Renal cortex interstitium (tissue), 11 donors: ENCODE measurements around the gene OR10A2. TPM values are rescaled to one million over a fixed set of nuclear protein-coding genes. Genes with fewer than 3 reads are reported as not detected.
"Not testable (repeated sequence)": the region's sequence is repeated elsewhere in the genome, so short reads cannot be mapped to it uniquely, and the experiment has no call there.

Experiments
- DNase-seq, 11 donors: peaks; one replicate each; pipeline ENCODE4 v3.0.0-alpha.2; 2013; ENCODE audit warnings: low read depth in 9 of 11, low spot score in 4 of 11; ENCODE audit errors: extremely low read depth in 1 of 11
- polyA plus RNA-seq, 3 donors: library from polyadenylated mRNA; unstranded; fragments of 120-200 nt; gene quantifications; one replicate each; pipeline ENCODE4 v1.2.1, GENCODE V29; 2013; ENCODE audit not compliant: insufficient read length in 3 of 3

OR10A2 gene
- polyA plus RNA-seq, 3 donors: 0.03 TPM; not detected in 2

DNA sequence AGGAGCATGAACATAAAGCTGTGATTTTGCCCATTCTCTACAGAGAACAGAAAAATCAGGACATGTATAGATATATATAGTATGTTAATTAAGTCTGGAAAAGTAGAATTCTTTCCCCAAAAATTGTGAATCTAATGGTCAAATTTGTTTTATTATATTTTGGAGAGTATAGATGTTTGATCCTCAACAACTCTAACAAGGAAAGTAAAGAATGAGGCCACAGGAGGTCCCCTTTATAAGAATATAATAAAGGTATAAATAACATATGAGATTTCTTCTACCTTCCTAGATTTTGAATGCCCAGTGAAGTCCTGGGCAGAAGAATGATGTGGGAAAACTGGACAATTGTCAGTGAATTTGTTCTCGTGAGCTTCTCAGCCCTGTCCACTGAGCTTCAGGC, 13.5 kb downstream of the OR10A2 start, which contains the start of gene OR10A4:
OR10A4 (plus strand) TSS at position 301 of the 400 bp plus-strand sequence; CDS start at position 324, 23 bp downstream.
- no peak for DNase-seq

DNA sequence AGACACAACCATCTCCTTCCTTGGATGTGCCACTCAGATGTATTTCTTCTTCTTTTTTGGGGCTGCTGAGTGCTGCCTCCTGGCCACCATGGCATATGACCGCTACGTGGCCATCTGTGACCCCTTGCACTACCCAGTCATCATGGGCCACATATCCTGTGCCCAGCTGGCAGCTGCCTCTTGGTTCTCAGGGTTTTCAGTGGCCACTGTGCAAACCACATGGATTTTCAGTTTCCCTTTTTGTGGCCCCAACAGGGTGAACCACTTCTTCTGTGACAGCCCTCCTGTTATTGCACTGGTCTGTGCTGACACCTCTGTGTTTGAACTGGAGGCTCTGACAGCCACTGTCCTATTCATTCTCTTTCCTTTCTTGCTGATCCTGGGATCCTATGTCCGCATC, 14.1 kb downstream of the OR10A2 start:
- DNase-seq: no peak

DNA sequence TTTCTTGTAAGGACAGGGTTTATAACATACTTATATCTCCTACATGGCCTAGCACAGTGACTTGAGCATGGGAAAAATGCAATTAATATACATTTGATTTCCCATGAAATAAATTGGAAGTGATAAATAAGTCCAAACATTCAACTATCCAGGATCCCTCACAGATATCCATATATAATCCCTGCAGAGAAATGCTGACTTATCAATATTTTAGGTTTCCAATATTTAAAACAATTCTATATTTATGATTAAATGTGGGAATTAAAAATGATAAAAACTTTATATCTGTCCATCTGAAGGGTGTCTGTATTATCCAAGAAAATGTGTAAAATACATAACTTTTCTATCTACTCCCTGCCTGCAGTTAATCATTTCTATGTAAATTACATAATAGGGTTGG, 19.9 kb downstream of the OR10A2 start:
- no peak for DNase-seq

DNA sequence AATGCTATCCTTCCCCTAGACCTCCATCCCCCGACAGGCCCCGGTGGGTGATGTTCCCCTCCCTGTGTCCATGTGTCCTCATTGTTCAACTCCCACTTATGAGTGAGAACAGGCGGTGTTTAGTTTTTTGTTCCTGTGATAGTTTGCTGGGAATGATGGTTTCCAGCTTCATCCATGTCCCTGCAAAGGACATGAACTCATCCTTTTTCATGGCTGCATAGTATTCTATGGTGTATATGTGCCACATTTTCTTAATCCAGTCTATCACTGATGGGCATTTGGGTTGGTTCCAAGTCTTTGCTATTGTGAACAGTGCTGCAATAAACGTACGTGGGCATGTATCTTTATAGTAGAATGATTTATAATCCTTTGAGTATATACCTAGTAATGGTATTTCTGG, 24.9 kb downstream of the OR10A2 start:
- DNase-seq: not testable (repeated sequence)

DNA sequence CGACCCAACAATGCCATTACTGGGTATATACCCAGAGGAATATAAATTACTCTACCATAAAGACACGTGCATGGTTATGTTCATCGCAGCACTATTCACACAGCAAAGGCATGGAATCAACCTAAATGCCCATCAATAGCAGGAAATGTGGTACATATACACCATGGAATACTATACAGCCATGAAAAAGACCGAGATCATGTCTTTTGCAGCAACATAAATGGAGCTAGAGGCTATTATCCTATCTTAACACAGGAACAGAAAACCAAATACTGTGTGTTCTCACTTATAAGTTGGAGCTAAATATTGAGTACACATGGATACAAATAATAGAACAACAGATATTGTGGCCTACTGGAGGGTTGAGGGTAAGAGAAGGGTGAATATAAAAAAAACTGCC, 26.0 kb downstream of the OR10A2 start:
- no peak for DNase-seq

DNA sequence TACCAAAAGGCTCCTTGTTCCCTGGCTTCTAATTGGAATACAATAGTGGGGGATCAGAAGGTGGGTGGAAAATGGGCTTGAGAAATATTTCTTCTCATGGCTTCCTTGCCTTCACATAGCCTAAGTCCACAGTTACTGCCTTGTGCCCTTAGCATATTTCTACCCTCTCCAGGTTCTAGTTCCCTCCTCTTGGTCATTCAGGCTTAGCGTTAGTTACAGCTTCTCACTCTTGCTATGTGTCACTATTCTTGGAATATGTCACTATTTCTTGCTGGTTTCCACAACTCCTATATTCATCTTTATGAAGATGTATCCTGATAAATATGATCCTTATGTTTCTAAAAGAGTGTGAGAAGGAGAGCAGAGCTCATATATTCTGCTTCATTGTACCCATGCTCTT, 27.0 kb downstream of the OR10A2 start:
- DNase-seq: no peak

DNA sequence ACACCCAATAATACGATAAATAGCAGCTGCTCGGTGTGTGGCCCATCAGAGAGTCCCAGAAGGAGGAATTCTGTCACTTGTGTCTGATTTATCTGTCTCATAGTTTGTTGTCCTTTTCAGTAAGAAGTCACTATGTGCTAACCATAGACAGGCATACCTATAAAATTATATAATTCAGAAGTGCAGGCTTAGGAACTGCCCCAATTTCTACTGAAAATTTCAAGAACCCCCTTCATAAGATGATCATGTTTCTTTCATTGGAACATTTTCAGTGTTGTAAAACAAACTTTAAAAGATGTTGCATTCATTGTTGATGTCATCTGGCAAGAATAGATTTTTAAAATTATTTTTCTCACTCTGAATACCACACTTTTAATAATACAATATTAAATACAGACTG, 29.5 kb downstream of the OR10A2 start, which contains the start of gene OR2D2:
OR2D2 (minus strand) TSS at position 101 of the 400 bp plus-strand sequence; CDS start at position 101, 0 bp downstream.
- no peak for DNase-seq

DNA sequence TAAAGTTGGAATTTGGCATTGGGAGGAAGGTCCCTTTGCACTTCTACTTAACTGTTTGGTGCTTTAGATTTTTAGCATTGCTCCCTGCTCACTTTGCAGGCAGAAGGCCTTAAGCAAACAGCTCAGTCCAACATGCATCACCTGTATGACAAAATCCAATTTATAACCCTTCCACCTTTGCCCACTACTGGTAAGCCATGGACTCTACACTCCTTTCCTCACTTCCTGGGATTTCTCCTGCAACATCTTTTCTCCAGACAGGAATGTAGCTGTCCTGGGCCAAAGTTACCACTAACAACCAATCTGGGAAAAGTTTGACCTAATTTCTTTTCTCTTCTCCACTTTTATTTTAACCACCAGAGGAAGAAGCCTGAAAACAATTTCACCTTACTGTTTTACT, 31.2 kb downstream of the OR10A2 start:
- DNase-seq: no peak

GRCh38 chr11:6895010-6895409, 32.2 kb downstream of the OR10A2 start:
- no peak for DNase-seq

- DNase-seq: no peak
Observed at GRCh38 chr11:6898911-6899310, 36.1 kb downstream of the OR10A2 start.

DNA sequence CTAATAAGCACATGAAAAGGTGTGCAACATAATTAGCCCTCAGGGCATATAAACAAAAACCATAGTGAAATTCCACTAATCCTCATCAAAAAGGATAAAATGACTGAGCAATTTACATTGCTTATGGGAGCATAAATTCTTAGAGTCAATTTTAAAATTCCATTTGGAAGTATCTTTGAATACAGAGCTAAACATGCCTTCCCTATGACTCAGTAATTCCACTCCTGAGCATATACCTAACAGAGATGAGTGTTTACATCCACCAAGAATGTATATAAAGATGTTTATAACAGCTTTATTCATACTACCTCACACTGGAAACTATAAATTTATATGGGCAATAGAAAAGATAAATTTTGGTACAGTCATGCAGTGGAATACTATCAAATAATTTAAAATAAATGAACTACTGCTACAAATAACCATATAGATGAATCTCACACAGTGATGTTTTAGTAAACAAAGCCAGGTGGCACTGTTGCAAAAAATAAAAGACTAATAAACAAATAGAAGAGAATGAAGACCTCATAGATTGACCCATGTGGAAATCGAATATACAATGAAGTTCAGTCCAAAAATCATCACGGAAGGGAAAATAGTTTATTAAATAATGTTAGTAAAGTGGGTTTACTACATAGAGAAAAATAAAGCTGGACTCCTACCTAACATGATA, 37.6 kb downstream of the OR10A2 start:
- DNase-seq: no peak

GRCh38 chr11:6904804-6905203, 41.9 kb downstream of the OR10A2 start:
- not testable (repeated sequence) for DNase-seq

GRCh38 chr11:6911378-6911777, 48.5 kb downstream of the OR10A2 start:
- DNase-seq: no peak

DNA sequence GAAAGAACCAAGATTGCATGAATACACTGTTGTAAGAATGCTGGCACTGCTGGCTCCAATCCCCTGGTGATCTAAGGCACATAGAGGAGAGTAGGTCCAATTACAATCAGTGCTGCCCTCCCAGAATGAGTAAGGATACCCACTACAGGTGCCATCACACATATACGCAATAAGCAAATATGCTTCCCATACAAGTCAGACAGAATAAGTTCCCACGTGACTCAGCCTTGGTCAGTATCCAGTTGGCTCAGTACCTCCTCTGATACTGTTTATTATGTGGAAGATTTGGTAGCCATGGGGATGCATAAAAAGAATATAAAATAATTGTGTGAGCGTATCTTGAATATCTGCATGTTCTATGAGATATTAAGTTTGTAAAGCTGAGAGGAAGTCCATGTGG, 49.1 kb downstream of the OR10A2 start:
- DNase-seq: no peak

- DNase-seq: no peak
Observed at GRCh38 chr11:6919698-6920097, 56.8 kb downstream of the OR10A2 start.

DNA sequence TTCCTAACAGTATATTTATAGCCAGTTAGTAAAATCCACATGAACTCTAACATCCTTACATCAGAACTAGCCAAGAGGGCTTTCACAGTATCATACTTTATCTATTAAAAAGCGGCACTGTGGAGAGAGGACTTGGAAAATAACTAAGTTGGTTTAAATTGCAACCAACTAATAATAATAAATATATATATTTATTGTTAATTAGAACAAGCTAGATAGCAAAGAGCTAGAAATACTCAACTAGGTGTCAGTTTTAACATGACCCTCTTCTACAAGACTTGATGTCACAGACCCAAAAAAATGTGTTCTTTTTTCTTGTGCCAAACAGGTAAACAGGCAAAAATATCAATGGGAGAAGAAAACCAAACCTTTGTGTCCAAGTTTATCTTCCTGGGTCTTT, 57.8 kb downstream of the OR10A2 start, which contains the start of gene OR2D3:
OR2D3 (plus strand) TSS at position 301 of the 400 bp plus-strand sequence; CDS start at position 301, 0 bp downstream.
- no peak for DNase-seq

Other genes starting within 250 kb of the OR10A2 start
- gene TPP1, start 243.6 kb upstream of the OR10A2 start, polyA plus RNA-seq: 100 to 1,000 TPM; 115 to 127 (median 115) TPM
- 10 to 100 TPM; 29.1 to 43.4 (median 34.7) TPM for gene DCHS1, start 207.2 kb upstream of the OR10A2 start, polyA plus RNA-seq
- gene MRPL17, start 179.7 kb upstream of the OR10A2 start, polyA plus RNA-seq: 10 to 100 TPM; 62.5 to 71.5 (median 69.2) TPM
- gene OR2AG2, start 91.1 kb upstream of the OR10A2 start, polyA plus RNA-seq: under 1 TPM in 2 of 3 donors, not detected in 1; 0.09 to 0.12 TPM
- under 1 TPM in 1 of 3 donors, not detected in 2; 0.09 TPM for gene OR2AG1, start 80.0 kb upstream of the OR10A2 start, polyA plus RNA-seq
- under 1 TPM in 2 of 3 donors, not detected in 1; 0.03 to 0.05 TPM for gene OR6A2, start 63.4 kb upstream of the OR10A2 start, polyA plus RNA-seq
- not detected for gene OR10A5, start 17.4 kb upstream of the OR10A2 start, polyA plus RNA-seq
- gene OR10A4, start 13.6 kb downstream of the OR10A2 start, polyA plus RNA-seq: not detected
- not detected for gene OR2D2, start 29.4 kb downstream of the OR10A2 start, polyA plus RNA-seq
- not detected for gene OR2D3, start 57.9 kb downstream of the OR10A2 start, polyA plus RNA-seq
- gene ZNF215, start 63.4 kb downstream of the OR10A2 start, polyA plus RNA-seq: 1 to 10 TPM; 2.5 to 3.3 (median 3.0) TPM
- 10 to 100 TPM; 12.3 to 13.1 (median 12.7) TPM for gene ZNF214, start 157.3 kb downstream of the OR10A2 start, polyA plus RNA-seq
- 1 to 10 TPM in 1 of 3 donors, under 1 TPM in 2; 0.67 to 1.1 (median 0.68) TPM for gene NLRP14, start 157.4 kb downstream of the OR10A2 start, polyA plus RNA-seq
- under 1 TPM in 2 of 3 donors, not detected in 1; 0.10 to 0.18 TPM for gene RBMXL2, start 225.9 kb downstream of the OR10A2 start, polyA plus RNA-seq